ENCODE data around the gene PTPN13. TPM values are rescaled to one million over a fixed set of nuclear protein-coding genes. Genes with fewer than 3 reads are reported as not detected.

Gene PTPN13
- total RNA-seq, 3 donors from 2014 or later (not counting 1 experiment from before 2014, with no cell fraction given), result 0.20 to 2.4 (median 0.40) TPM

- Mint-ChIP-seq H3K9me3 (peaks cover 4 to 10% of the 10 kb centered on the region in 2 donors), H3K27me3 (ENCODE audit: low read depth in 2 of 2) (no peaks in the 10 kb centered on the region), H3K36me3 (no peaks in the 10 kb centered on the region), H3K27ac (no peak overlapping the region), H3K4me3 (no peak overlapping the region), H3K4me1 (peaks cover 0 to 6% of the 10 kb centered on the region in 2 donors)
- intact Hi-C loops (cut with micrococcal nuclease), result no loop called here
- Histone ChIP-seq H3K27me3 (ENCODE audit: control insufficient read depth, insufficient read depth, low read length) (no peaks in the 10 kb centered on the region), H3K27ac (ENCODE audit: low read length) (no peak overlapping the region), H3K36me3 (ENCODE audit: control insufficient read depth, insufficient read depth, low read length) (no peaks in the 10 kb centered on the region), H3K4me1 (ENCODE audit: control insufficient read depth, insufficient read depth, low read length) (no peaks in the 10 kb centered on the region), H3K4me3 (ENCODE audit: low read length) (no peak overlapping the region), H3K9me3 (ENCODE audit: control insufficient read depth, insufficient read depth, low read length) (no peaks in the 10 kb centered on the region)
- no peak for ATAC-seq
- WGBS (ENCODE audit: insufficient coverage), result 94% methylated on average over 3 of the region's 5 CpGs
- no peak for DNase-seq
- TF ChIP-seq, protein P1, sequence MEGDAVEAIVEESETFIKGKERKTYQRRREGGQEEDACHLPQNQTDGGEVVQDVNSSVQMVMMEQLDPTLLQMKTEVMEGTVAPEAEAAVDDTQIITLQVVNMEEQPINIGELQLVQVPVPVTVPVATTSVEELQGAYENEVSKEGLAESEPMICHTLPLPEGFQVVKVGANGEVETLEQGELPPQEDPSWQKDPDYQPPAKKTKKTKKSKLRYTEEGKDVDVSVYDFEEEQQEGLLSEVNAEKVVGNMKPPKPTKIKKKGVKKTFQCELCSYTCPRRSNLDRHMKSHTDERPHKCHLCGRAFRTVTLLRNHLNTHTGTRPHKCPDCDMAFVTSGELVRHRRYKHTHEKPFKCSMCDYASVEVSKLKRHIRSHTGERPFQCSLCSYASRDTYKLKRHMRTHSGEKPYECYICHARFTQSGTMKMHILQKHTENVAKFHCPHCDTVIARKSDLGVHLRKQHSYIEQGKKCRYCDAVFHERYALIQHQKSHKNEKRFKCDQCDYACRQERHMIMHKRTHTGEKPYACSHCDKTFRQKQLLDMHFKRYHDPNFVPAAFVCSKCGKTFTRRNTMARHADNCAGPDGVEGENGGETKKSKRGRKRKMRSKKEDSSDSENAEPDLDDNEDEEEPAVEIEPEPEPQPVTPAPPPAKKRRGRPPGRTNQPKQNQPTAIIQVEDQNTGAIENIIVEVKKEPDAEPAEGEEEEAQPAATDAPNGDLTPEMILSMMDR (IDR thresholded peaks at IDR 0.05), result no peak
Observed at GRCh38 chr4:86558258-86558657, 35.9 kb upstream of the PTPN13 start.

DNA sequence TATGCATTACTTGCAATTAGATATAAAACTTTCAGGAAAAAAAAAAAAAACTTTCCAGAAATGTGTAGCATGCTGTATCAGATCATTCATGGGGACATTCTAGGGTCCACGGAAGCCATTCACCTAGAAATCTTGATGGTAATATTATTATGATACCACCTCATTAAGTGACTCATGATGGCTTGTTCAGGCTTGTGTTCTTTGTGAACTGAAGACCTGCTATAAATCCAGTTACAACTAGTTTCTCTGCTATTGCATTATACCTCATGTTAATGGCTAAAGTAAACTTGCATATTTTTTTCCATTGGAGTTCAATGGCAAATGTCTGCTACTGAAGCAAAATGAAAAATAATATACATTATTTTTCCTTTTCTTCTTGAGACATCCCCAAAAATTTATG lies 35.3 kb upstream of the PTPN13 start:
- H3K27ac ChIP-seq (ENCODE audit: low read length), result no peak overlapping the region
- no peaks in the 10 kb centered on the region for H3K9me3 ChIP-seq (ENCODE audit: control insufficient read depth, insufficient read depth, low read length)
- no peaks in the 10 kb centered on the region for H3K36me3 Mint-ChIP-seq
- no peak overlapping the region for H3K4me3 ChIP-seq (ENCODE audit: low read length)
- DNase-seq, result no peak
- H3K4me1 Mint-ChIP-seq, result peaks cover 0 to 6% of the 10 kb centered on the region in 2 donors
- H3K27ac Mint-ChIP-seq, result no peak overlapping the region
- ATAC-seq, result no peak
- TF ChIP-seq, protein P1 (IDR thresholded peaks at IDR 0.05), result no peak
- WGBS (ENCODE audit: insufficient coverage), result no CpG with 5 or more reads among the region's 1 CpG
- peaks cover 4 to 10% of the 10 kb centered on the region in 2 donors for H3K9me3 Mint-ChIP-seq
- H3K27me3 Mint-ChIP-seq (ENCODE audit: low read depth in 2 of 2), result no peaks in the 10 kb centered on the region
- intact Hi-C loops (cut with micrococcal nuclease), result no loop called here
- H3K36me3 ChIP-seq (ENCODE audit: control insufficient read depth, insufficient read depth, low read length), result no peaks in the 10 kb centered on the region
- H3K27me3 ChIP-seq (ENCODE audit: control insufficient read depth, insufficient read depth, low read length), result no peaks in the 10 kb centered on the region
- H3K4me1 ChIP-seq (ENCODE audit: control insufficient read depth, insufficient read depth, low read length), result no peaks in the 10 kb centered on the region
- H3K4me3 Mint-ChIP-seq, result no peak overlapping the region

DNA sequence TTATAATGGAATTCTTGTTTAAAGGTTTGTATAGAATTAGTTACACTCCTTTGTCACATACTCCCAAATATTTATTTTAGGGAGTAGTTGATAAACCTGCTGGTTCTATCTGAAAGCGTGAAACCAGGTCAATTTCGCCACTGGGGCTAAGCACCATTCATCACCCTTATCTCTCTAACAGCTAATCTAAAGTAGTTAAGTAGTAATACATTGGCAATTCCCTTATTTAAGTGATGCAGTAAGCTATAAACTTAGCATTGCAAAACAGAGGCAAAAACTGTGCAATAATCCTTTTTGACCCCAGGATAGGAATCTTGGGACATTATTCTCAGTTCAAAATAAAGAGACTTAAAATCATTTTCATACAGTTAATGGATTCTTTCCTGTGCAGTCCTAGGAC lies 33.7 kb upstream of the PTPN13 start:
- no peak for DNase-seq
- H3K9me3 Mint-ChIP-seq, result peaks cover 0 to 8% of the 10 kb centered on the region in 2 donors
- intact Hi-C loops (cut with micrococcal nuclease), result no loop called here
- no peaks in the 10 kb centered on the region for H3K9me3 ChIP-seq (ENCODE audit: control insufficient read depth, insufficient read depth, low read length)
- no peaks in the 10 kb centered on the region for H3K36me3 Mint-ChIP-seq
- WGBS (ENCODE audit: insufficient coverage), result no CpG with 5 or more reads among the region's 2 CpGs
- no peak for ATAC-seq
- no peak overlapping the region for H3K4me3 Mint-ChIP-seq
- H3K27ac ChIP-seq (ENCODE audit: low read length), result no peak overlapping the region
- TF ChIP-seq, protein P1 (IDR thresholded peaks at IDR 0.05), result no peak
- H3K36me3 ChIP-seq (ENCODE audit: control insufficient read depth, insufficient read depth, low read length), result no peaks in the 10 kb centered on the region
- no peak overlapping the region for H3K27ac Mint-ChIP-seq
- H3K4me1 Mint-ChIP-seq, result no peaks in the 10 kb centered on the region
- H3K4me3 ChIP-seq (ENCODE audit: low read length), result no peak overlapping the region
- no peaks in the 10 kb centered on the region for H3K27me3 Mint-ChIP-seq (ENCODE audit: low read depth in 2 of 2)
- H3K27me3 ChIP-seq (ENCODE audit: control insufficient read depth, insufficient read depth, low read length), result no peaks in the 10 kb centered on the region
- no peaks in the 10 kb centered on the region for H3K4me1 ChIP-seq (ENCODE audit: control insufficient read depth, insufficient read depth, low read length)

DNA sequence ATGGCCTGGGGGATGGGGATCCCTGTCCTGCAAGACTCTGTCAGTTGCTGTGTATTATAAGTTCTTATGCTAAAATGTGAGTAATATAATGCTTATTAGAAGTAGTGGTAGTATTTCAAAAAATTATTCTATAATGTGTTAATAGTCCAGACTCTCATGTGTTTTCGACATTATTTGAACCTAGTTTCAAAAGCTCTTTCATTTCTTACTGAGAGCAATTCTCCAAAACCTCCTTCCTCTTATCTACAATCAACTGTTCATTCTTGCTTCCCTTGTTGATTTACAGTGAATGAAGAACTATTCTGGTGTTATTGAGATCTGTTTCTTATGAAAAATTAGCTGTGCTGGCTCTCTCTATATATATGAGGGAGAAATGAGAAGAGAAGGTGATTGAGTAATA lies 32.9 kb upstream of the PTPN13 start:
- intact Hi-C loops (cut with micrococcal nuclease), result no loop called here
- Mint-ChIP-seq H3K9me3 (peaks cover 0 to 8% of the 10 kb centered on the region in 2 donors), H3K4me1 (no peaks in the 10 kb centered on the region), H3K36me3 (no peaks in the 10 kb centered on the region), H3K27me3 (ENCODE audit: low read depth in 2 of 2) (no peaks in the 10 kb centered on the region), H3K27ac (no peak overlapping the region), H3K4me3 (no peak overlapping the region)
- DNase-seq (no peak), ATAC-seq (no peak)
- no CpG with 5 or more reads among the region's 1 CpG for WGBS (ENCODE audit: insufficient coverage)
- Histone ChIP-seq H3K27ac (ENCODE audit: low read length) (no peak overlapping the region), H3K36me3 (ENCODE audit: control insufficient read depth, insufficient read depth, low read length) (no peaks in the 10 kb centered on the region), H3K4me3 (ENCODE audit: low read length) (no peak overlapping the region), H3K4me1 (ENCODE audit: control insufficient read depth, insufficient read depth, low read length) (no peaks in the 10 kb centered on the region), H3K27me3 (ENCODE audit: control insufficient read depth, insufficient read depth, low read length) (no peaks in the 10 kb centered on the region), H3K9me3 (ENCODE audit: control insufficient read depth, insufficient read depth, low read length) (no peaks in the 10 kb centered on the region)
- TF ChIP-seq, protein P1 (IDR thresholded peaks at IDR 0.05), result no peak

Data from natural killer cell (primary cell).